NCI-H510A (cell line): ENCODE measurements around the gene KRTAP12-3.

ENCODE experiments used
- DNase-seq: peaks from one replicate; lab custom pipeline; 2025; lab: John Stamatoyannopoulos, UW

Gene KRTAP12-3

DNA sequence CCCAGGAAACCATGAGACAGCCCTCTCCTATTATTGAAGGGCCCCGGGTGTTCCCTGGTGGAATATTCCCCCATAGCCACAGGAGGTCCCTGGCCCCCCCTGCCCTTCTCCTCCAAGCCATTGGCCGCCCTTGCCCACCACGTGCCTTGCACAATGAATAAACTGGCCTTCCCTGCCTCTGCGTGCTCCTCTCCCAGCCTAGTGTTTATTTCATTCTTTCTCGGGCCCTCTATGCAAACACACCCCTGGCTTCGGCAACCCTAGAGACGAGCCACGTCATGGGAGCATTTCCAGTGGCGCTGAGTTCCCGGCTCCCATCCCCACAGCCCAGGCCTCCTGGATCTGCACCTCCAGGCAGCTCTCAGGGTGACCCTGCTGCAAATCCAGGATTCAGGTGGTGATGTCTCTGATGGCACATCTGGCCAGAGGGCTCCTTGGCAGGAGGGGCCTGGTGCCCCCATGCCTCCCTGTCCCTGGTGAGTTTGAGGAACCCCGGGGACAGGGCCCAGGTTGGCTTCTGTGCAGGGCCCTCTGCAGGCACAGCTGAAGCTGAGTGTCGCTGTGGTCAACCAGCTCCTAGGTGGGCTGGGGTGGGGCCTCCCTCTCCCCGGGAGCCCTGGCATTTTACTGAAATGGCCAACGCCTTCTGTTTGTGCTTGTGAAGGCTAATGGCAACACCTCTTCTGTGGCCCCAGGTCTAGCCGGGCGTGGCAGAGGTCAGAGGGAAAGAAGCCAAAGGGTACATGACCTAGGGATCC is 45.4 kb downstream of the KRTAP12-3 start:
- DNase-seq, result peak; percentile 58

DNA sequence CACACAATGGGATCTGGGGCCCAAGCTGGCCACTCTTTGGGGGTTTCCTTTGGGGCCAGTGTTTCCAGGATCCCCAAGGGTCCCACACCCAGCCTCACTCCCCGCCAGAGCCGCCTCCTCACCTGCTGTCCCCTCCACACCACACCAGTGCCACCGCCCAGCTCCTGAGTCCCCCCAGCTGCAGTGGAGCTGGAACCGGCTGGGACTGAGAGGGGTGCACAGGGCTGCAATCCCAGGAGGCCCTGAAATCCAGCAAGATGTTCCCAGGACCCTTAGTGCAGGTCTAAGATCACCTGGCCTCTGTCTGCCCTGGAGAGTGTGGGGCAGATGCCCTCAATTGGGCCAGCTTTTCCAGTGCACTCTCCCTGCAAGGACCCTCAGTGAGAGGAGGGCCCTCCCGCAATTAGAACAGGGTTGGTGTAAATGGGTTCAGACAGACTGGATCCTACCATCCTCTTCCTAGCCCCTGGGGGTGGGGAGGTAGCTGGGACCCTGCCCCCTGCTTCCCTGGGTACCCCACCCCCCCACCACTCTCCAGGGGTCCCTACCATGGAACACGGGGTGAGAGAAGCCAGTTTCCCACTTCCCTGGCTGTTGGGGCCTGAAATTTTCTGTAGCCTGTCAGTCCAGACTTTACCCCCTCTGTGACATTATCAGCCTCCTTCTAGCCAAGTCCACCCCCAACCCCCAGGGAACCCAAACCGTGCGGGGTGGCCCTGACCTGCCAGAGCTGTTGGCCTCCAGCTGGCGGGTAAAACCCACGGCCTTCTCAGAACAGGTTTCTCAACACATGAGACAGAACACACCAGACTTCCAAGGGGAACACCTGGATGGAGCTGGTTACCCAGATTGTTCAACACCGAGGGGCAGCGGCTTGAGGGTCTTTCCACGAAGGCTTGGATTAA is 46.3 kb downstream of the KRTAP12-3 start:
- DNase-seq, result no peak

DNA sequence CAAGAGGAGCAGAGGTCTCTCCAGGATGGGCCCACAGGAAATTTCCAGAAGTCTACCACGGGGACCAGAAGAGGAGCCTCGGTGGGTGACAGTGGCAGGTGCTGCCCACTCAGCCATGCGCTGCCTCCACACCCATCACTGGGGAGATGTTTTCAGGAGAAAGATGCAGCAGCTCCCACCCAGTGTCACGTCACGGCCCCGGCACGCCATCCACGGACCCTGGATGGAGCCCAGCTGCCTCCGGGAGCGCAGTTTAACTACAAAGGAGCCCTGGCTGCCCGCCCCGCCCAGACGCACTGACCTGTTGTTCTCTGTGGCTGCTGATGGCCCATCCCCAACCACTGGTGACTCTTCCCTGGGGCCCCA is 46.9 kb downstream of the KRTAP12-3 start:
- DNase-seq, result no peak

DNA sequence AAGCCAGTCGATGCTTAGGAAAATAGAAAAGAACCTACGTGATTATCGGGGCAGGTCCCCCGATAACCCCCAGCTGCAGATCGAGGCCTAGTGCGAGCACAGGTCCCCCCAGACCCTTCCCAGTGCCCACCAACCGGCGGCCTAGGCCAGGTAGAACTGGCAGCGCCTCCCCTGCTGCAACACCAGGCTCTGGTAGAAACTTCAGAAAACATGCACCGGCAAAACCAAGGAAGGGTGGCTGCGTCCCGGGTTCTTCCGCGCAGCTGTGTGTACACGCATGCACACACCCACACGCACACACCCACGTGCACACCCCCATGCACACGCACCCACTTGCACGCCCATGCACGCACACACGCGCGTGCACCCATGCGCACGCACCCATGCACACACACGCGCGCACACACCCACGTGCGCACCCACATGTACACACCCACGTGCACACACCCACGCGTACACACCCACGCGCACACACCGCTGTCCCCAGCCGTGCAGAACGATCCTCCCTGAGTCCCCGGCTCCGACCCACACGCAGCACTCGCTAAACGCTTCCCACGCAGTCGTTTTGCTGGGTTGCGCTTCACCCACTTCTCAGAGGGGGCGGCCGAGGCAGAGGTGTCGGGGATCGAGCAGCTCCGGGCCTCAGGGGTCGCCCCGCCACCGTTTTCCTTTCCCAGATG is 48.4 kb downstream of the KRTAP12-3 start:
- DNase-seq, result no peak

DNA sequence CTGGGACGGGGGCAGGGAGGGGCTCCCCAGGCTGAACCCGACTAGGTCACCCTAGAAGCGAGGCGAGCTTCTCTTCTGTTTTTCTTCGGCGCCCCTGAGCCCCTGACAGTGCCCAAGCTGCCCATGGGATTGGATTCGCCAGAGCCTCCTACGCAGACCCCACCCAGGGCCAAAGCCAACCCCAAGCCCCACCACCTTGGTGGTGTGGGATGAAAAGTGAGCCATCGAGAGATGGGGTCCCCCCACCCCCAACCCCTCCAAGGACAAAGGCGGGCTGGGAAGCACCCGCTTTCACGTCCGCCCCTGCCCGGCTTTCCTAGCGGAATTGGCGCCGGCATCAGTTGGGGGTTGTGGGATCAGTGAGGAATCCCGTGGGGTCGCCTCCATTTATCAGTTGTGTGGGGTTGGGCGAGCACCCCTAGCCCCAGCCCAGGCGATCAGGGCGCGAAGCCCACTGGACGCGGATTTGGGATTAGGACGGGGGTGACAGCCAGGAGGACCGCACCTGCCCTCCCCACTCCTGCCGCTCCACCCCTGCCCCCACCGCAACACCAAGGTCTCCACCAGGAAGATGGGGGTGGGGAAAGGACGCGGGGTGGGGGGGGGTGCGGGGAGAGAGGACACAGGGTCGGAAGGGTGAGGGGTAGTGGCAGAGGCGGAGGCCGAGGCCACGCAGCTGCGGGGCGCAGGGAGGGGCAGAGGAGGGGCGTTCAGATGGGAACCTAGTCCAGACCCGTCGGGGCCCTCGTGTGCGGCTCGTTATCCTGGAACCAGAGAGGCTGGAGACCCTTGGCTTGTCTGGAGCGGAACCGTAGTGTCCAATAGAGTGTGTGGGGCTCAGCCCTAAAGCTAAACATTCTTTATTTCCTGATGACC is 49.2 kb downstream of the KRTAP12-3 start:
- DNase-seq, result no peak
